Fibroblast of peridontal ligament (primary cell): ENCODE results near the gene MAGI1.

ENCODE experiments used
- DNase-seq: peaks from one replicate; pipeline ENCODE4 v3.0.0-alpha.2; 2010; ENCODE audit errors: extremely low read depth

Gene MAGI1

DNA sequence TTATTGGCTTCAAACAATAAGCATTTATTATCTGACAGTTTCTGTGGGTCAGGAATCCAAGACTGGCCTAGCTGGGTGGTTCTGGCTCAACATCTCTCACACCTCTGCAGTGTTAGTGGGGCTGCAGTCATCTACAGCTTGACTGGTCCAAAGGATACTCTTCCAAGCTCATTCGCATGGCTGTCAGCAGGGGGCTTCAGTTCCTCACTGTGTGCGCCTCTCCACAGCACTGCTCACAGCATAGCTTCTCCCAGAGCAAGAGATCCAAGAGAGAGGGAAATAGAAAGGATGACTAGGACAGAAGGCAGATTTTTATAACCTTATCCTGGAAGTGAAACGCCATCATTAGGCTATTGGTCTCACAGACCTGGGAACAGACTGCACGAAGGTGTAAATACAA is 64.2 kb downstream of the MAGI1 start:
- DNase-seq = peak; percentile 48

DNA sequence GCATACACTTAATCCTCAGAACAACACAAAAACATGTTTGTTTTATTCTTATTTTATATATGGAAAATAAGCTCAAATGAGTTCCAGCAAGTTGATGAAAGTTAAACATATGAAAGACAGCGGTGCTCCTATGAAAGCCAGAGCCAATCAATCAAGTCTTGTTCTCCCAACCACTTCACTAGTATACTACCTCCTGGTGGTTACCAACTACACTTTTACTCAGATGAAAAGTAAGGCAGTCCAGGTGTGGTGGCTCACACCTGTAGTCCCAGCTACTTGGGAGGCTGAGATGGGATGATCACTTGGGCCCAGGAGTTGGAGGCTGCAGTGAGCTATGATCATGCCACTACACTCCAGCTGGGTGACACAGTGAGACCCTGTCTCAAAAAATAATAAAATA is 66.0 kb downstream of the MAGI1 start:
- DNase-seq = no peak

DNA sequence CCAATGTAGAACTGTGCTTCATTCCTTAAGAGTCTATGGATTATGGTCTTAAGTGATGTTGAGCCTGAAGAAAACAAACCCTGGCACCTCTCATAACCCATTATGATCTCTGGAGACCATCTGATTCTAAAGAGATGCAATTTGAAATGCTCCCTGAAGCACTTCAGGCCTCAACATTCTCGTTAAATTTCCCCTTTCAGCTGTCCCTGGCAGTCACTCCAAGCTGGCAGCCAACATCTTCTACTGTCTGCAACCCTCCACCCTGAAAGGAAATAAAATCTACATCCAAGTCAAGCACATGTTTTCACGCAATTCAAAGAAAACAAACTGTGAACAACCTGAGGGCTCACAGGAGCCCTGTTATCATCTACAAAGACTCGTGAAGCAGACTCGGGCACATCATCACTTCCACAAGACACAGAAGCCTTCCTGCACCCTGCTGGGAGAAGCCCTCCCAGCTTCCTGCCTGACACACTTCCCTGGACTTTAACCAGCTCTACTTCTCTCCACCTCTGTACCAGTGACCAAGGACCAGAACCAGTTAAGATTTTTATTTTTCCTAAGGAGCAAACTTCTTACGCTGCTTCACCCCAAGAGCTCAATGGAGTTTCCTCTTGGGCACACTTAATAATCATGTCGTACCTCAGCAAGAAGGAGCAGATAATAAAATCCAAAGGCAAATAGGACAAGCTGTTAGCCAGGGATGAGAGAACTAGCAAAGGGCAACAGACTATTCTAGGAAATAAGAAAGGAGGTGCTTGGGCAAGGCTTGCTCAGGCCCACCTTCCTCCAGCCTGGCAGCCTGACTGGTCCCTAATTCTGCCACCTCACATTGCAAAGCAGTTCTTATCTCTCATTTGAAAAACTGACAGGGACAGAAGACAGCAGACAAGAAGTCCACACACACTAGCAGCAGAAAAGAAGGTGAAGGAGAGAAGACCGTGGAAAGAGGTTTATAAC is 67.1 kb downstream of the MAGI1 start:
- no peak for DNase-seq

- no peak for DNase-seq
Observed at GRCh38 chr3:65968996-65969395, 69.7 kb downstream of the MAGI1 start.

- no peak for DNase-seq
Observed at GRCh38 chr3:65967451-65967850, 71.3 kb downstream of the MAGI1 start.

- no peak for DNase-seq
Observed at GRCh38 chr3:65964838-65965237, 73.9 kb downstream of the MAGI1 start.

DNA sequence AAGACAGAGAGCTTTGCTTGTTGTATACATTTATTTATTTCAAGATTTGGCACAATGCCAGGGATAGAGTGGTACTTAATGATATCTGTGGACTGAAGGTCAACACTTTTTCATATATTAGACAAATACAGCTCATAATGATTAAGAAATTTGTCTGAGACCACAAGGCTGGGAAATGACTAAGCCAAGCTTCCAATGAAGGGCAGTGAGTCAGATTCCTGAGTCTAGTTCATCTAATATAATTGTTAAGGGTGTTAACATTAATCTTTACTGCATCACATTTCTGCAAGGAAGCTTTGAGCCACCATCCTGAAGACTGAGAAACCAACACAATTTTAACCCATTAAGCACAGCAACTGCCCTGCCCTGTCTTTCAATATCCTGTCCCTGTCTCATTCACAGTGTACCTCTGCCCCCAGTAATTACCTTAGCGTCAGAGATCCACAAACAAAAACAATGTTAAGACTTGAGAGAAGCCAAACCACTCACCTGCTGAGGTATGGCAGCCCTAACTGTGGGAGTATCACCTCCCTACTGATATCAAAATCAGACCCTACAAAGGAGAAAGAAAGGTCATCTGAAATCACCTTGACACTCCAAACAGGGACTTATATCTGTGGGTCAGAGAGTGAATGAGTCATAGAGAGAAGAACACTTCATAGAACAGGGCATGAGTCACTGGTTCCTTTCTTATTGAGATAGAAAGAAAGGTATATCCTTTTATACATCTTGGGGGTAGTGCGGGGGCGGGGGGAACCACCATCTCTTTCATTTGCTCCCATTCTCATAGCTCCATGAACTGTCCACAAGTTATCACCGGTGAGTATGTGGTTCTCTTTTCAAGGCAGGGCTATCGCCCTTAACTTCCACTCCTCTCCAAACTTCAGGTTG is 74.7 kb downstream of the MAGI1 start:
- peak; percentile 74 for DNase-seq

GRCh38 chr3:65961733-65962132 is 77.0 kb downstream of the MAGI1 start:
- DNase-seq = no peak

GRCh38 chr3:65961128-65961527 is 77.6 kb downstream of the MAGI1 start:
- DNase-seq = no peak

DNA sequence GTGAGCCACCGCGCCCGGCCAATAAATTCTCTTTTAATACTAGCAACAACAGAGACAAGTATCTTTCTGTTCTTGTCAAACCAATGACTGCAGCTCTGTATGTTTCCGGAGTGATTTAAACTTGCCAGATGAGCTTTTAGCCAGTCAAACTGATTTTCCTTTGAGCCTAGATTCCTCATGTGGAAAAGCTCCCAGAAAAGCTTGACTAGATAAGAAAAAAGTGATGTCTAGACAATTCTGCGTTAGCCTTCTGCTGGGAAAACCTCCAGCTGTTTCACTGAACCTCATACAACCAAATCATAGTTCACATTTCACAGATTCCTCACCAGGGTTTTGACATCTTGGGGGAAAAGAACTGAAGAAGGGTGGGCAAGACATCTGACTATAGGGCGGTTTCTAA is 78.6 kb downstream of the MAGI1 start:
- DNase-seq = peak; percentile 71

GRCh38 chr3:65958216-65958615 is 80.5 kb downstream of the MAGI1 start:
- no peak for DNase-seq

DNA sequence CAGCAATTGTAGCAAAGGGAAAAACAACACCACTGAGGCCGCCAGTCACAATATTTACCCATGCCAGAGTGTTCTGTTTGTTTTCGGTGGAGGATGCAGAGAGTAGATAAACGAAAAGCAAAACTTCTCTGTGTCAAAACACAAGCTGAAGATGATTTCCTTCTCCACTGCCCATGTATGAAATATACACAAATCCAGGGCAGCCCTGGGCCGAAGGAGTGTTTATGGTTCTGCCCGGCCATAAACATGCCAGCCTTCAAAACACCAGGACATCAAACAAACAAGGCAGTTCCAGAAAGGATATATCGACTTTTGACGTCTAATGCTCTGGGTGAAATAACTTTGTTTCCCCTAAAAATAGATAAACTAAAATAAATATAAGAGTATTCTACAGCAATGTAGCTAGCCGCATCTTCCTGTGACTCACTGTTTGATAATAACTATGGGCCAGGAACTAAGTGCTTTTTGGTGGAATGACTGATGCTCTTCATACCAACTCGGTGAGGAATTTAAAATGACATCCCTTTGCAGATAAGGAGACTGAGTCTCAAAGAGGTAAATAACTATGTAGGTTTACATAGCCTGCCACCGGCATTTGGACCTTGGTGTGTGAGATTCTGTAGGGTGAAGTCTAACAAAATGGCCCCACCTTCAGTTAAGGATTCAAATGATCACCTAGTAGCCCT is 82.8 kb downstream of the MAGI1 start:
- peak; percentile 59 for DNase-seq

DNA sequence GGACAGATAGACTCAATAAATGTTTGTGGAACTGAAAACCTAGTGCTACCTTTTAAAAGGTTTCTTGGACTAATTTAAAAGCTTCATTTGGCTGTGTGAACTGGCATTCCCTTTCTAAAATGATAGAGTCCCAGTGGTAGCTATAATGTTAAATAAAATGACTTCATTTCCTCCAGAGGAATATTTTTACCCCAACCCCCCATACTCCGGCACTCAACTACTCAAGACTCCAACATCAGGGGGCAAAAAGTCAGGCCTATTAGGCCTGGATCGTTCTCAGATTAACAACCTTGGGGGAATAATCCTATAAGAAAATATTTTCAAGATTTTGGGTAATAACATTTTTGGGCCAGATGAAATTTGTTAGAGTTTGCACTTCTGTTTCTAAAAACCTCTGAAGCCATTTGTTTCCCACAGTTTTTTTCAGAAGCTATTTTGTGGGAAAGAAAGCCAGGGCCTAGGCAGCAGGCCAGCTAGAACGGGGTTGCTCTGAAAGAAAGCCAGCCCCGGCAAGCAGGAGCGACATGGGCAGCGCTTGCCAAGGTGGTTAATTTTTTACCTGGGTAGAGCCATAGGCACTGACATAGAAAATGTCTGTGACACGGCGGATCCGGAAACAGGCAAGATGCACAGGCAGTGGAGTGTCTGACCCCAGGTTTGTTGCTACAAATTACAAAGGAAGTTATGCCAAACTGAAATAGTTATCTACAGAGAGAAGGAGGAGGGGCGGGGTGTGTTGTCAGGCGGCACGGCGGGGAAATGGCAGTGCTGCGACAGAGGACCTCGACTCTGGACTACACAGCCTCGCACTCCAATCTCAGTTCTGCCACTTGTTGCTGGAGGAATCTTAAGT is 84.6 kb downstream of the MAGI1 start:
- peak; percentile 61 for DNase-seq

DNA sequence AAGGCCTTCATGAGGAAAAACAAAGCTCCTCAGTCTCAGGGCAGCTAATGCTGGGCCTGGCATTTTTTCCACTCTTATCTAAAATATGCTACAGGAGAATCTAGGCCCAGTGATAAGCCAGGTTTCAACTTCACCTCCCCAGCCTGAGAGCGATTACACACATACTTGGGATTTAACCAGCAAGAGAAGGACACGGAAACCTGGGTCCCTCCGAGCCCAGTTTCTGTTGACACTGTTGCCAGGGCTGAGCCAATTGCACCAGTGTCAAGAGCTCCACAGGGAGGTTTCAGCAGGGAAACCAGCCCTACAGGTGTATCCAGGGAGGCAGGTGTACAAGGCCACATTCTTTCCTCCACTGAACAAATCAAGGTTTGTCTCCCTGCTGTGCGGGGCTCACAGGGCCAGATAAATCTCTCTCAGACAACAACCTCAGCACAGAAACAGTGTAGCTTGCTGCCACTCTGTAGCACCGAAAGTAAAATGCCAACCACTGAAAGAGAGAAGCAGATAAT is 85.4 kb downstream of the MAGI1 start:
- DNase-seq = no peak

DNA sequence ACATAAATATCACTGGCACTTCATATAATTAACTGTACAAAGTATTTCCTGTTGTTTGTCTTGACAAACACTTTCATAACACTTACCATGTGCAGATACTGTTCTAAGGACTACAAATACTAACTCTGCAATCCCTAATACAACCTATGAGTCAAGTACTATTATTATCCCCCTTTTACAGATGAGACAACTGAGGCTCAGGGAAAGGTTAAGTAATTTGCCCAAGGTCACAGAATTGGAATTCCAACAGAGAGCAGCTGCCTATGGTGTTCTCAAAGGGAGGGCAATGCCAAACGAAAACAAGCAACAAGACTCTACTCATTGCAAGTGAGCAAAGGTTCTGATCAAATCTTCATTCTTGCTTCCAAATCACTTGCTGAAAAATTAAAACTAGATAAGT is 85.9 kb downstream of the MAGI1 start:
- no peak for DNase-seq

DNA sequence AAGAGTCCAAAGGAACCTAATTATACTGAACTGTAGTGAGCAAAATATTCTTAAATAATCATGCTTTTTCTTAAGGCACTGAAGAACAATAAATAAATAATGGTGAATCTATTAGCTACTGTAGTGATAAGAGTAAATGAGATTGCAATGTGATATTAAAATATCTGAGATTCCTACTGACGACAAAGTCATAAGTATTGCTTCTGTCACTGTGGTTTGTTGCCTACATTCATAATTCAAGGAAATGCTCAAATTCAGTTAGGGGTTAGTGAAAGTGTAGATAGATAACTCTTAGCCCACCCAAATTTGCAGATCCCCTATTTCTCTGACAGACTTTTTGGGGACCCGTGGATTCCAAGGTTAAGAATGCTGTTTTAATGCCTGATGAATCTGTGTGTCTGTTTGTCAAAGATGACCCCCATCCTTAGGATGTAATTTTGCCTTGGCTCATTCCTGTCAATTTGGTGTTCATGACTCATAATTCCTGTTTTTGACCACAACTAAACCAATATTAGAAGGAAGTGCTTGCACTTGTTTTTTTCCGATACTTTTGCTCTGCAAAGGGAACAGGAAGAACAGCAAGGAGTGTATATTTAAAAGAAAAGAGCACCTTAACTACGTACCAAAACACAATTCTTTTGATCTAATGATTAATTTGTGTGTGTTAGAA is 86.7 kb downstream of the MAGI1 start:
- peak; percentile 50 for DNase-seq

GRCh38 chr3:65950340-65951326 is 88.1 kb downstream of the MAGI1 start:
- DNase-seq = peak; percentile 47

DNA sequence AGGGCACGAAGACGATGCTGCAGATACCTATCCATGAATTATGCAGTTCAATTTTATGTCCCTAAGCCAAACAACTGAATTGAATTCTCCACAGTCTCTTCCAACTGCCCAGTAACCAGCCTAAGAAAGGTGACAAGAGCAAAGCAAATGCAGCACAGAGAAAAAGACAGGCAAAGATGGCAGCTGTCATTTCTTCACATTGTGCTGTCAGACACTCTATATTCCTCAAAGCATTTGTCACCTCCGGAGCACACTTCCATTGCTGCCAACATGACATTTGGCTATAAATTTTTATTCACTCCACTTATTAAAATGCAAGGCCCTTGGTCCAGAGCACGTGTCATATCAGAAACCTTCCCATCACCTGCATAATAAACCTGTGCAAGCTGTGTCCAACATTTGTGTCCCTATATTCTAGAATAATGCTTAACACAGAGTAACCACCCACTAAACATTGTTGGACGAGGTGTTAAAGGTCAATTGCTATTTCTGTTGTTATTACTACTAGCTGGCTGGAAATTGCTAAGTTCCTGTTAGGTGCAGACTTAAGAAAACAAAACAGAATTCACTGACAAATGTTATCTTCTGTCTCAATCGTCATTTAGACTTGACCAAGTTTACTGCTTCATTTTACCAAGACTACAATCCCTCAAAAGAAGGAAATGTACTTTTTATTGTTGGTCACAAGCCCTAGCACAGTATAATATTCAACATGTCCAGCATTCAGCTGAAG is 89.7 kb downstream of the MAGI1 start:
- no peak for DNase-seq
